HG02970 (cell line): ENCODE data around the gene IFRD2.
A peak's percentile ranks its signal among the peaks of the same experiment; 100 is the strongest.
"Not testable (repeated sequence)": the region's sequence is repeated elsewhere in the genome, so short reads cannot be mapped to it uniquely, and the experiment has no call there.

Experiments used
- ATAC-seq: cut with Tn5 transposase; IDR thresholded peaks from one replicate; pipeline ENCODE4 v1.9.1; 2021; ENCODE audit warnings: mild to moderate bottlenecking, moderate library complexity, moderate number of reproducible peaks; ENCODE audit not compliant: unreplicated experiment, low FRiP score

Gene IFRD2

DNA sequence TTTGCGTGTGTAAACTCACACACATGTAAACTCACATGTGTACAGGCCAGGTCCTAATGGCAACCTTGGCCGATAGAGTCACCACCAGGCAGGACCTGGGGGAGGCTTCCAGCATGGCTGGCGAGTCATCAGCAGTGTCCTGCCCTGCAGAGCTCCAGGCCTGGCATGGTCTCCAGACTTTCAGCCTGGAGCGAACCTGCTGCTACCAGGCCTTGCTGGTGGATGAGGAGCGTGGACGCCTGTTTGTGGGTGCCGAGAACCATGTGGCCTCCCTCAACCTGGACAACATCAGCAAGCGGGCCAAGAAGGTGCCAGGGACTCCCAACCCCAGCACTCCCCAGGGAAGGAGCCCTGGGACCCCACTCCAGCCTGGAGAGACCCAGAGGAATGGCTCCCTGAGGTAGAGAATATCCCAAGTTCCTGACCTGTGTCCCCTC is 22.2 kb downstream of the IFRD2 start:
- ATAC-seq: no peak

DNA sequence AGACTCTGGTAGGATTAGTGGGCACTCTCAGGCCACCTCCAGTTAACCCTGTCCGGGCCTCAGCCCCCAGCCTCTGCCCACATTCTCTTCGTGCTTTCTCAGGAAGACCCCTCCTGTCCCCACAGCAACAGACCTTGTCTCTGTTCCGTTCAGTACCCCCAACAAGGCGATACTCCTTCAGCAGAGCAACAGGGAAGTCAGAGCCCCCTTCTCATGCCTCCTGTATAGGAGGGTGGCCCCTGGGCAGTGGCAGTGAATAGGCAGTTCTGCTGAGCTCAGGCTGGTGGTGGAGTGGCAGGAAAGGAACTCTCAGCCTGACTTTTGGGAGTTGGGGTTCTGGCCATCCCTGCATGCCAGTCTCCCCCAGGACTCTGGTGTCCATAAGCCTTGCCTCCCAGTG is 22.8 kb downstream of the IFRD2 start:
- no peak for ATAC-seq

DNA sequence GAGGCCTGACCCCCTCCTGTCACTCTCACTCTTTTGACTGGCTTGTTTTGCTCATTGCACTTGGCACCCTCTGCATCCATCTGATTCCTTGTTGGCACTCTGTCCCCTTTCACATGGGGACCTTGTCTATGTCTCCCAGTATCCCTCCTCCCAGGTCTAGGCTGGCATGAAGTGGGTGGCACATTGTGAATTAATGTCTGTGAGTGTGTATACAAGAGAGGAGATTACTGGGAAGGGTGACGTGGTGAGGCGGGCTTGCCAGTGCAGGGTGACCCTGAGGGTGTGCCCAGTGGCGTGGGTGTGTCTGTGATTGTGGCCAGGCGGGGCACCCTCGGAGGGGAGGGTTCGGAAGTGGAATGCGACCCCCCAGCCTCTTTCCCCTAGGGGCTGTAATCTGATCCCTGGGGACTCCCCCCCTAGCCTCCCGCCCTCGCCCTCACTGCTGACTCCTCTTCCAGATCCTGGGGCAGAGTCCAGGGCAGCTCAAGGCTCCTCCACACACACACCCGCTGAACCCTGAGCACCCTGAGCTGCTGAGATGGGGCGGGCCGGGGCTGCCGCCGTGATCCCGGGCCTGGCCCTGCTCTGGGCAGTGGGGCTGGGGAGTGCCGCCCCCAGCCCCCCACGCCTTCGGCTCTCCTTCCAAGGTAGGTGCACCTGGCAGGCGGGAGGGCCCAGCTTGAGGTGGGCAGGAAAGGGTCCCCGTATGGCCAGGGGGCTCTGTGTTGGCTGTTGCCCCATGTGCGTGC is 23.4 kb downstream of the IFRD2 start, which contains the start of gene SEMA3B:
SEMA3B (plus strand) TSS at position 445 of the 749 bp plus-strand sequence; CDS start at position 539, 94 bp downstream.
- no peak for ATAC-seq

DNA sequence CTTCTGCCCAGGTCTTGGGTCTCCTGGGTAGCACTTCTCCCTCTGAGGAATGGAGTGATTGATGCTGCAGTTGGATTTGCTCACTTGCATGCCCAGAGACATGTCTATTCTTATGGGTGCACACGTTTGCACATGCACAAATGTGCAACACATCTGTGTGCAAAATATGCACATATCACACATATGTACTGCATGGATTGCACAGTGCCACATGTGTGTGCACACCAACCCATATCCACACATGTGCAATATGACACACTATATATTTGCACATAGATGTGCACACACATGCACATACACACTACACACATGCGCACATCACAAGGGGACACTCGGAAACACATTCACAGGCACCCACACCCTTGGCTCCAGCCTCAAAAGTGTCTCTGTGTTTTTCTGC is 24.0 kb downstream of the IFRD2 start:
- ATAC-seq: no peak

DNA sequence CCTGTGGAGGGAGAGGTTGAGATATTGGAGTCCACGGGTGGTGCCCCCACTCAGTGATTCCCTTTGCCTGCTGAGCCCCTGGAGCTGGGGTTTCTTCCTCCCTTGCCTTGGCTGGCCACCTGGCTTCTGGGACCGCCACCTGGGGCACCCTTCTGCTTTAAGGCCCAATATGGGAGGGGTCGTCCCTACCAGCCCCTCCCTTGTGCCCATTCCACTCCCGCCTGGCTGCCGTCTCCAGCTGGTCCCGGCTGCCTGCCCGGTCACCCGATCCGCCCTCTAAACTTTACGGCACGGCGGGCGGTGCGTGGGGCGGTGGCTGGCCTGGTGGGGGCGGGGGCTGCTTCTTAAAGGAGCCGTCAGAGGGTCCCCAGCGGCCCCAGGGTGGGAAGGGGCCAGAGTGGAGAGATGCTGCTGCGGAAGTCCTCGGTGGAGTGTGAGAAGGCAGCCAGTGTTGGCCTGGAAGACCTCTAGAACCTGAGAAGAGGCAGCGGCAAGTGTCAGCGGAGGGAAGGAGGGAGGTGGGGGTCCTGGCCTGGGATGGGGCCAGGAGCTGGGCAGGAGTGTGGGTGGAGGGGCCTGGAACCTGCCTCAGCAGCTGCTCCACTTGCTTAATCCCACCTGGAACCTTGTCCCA is 24.8 kb downstream of the IFRD2 start:
- no peak for ATAC-seq

DNA sequence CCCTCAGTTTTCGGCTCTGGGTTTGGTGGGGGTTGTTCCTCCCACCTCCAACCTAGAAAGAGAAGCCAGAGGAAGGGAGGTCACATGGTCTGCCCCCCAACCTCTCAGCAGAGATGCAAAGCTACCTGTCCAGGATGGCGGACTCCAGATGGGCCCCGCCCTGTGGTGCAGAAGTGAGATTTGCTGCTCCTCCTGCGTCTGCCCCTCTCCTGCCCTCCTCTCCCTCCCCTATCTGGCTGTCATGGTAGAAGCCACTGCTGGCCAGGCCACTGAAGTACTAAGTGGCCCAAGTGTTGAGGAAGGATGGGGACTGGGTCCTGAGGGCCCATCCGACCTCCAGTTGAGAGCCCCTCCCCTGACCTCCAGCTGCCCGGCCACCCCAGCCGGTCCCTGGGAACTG is 25.4 kb downstream of the IFRD2 start:
- ATAC-seq: no peak

DNA sequence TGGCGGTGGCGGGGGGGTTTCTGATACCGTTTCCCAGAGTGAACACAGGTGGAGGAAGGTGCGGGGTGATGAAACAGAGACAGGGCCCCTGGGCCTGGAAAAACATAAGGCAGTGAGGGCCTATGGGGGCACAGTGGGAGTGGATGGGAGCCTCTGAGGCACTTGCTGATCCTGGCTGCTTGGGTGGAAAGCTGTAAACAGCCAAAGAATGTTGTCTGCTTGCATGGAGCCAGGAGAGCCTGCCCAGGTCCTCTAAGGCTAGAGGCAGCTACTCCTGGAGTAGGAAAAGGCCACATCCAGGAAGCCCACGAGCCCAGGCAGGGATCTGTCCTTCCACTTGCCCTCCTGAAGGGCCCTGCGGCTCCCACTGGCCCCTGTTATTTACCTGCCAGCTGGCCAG is 26.2 kb downstream of the IFRD2 start:
- no peak for ATAC-seq

DNA sequence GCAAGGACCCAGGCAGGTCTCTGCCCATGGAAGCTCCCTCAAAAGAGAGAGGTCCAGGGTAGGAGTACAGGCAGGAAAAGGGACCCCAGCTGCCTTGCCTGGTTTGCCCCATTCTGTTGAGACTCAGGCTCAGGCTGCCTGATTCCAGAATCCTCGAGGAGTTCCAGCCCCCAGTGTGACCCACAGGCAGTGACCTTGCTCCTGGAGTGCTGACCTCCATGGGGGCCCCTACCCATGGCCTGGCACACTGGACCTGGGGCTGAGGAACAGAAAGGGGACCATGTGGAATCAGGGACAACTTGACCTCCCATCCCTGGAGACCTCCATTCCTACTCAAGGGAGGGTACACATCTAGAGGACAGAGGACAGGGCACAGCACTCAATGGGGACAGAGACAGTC is 26.7 kb downstream of the IFRD2 start:
- no peak for ATAC-seq

DNA sequence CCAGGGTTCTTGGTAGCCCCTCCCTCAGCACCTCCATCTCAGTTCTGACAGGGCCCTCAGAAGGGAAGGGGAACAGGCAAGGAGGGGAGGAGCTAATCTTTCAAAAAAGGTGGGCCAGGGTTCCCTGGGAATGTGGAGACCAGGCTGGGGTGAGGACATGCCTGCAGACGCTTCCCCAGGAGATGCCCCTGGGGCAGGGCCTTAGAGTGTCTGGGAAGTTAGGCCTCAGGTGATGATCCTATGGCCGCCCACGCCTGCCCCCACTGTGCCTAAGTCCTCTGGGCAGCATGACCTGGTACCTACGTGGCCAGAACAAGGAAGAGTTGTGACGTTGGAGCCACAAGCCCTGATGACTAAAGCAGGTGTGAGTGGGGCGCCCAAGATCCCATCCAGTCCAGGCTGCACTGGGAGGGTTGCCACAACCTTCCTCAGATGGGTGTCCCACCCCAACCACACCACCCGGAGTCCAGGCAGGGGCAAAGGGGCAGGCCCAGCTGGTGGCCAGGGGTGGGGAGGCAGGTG is 27.2 kb downstream of the IFRD2 start:
- ATAC-seq: no peak

DNA sequence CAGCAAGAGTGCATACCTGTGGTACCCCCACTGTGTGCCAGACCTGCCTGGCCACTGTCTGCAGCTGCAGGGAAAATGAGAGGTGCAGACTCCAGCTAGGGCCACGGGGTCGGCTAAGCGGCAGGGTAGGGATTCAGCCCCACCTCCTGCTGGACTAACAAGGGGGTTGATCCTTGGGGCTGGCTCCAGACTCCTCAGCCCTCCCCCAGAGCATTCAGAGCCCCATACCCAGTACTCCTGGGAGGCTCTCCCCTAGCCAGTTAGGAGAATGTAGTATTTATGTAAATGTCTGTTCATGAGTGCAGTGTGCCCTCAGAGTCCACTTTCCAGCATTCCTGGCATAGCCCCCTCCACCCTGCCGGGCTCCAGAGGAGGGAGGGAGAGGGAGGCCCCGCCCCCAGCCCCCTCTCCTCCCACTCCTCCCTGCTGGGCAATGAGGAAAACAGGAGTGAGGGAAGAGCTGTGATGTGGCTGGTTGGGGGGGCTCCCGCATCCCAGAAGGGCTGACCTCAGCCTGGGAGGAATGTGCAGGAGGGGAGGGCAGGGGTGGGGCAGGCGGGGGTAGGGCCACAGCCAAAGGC is 27.8 kb downstream of the IFRD2 start:
- no peak for ATAC-seq

DNA sequence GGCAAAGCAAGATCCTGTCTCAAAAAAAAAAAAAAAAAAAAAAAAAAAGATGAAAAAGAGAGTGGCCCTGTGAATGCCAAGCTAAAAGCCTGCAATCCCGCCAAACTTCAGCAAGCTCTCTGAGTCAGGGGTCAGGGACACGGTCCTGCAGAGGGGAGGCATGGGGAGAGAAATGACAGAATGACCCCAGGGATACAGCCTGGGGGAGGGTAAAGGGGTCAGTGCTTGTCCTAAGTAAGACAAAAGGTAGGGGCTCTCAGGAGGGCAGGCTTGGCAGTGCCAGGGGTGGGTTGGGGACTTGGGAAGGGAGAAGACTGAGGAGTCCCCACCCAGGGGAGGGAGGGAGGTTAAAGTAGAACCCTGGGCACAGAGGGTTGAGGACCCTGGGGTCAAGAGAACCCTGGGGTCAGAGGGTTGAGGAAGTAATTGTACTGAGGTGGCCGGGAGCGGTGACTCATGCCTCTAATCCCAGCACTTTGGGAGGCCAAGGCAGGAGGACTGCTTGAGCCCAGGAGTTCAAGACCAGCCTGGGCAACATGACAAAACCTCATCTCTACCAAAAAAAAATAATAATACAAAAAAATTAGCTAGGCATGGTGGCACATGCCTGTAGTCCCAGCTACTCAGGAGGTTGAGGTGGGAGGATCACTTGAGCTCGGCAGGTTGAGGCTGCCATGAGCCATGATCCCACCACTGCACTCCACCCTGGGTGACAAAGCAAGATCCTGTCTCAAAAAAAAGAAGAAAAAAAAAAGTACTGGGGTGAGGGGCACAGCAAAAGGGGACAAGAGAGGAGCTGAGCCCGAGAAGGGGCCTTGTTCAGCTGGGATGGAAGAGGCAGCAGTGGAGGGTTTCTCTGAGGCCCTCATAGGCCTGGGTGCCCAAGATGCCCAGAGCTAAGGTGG is 28.5 kb downstream of the IFRD2 start:
- ATAC-seq: no peak

DNA sequence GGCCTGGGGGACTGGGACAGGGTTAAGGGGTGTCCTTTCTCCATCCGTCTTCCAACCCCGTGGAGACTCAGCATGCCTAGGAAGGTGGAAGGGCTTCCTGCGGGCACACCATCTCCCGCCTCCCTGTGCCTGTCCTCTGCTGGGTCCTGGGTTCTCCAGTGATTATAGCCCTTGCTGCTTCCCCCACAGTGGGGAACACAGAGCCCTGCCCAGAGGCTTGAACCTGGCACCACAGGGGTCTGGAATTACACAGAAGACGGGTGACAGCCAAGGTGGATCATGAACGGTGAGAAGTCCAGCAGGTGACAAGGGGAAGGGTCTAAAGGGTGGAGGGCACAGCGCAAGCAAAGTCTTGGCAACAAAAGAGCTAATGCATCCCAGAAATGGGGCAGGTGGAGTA is 29.5 kb downstream of the IFRD2 start:
- ATAC-seq: no peak

DNA sequence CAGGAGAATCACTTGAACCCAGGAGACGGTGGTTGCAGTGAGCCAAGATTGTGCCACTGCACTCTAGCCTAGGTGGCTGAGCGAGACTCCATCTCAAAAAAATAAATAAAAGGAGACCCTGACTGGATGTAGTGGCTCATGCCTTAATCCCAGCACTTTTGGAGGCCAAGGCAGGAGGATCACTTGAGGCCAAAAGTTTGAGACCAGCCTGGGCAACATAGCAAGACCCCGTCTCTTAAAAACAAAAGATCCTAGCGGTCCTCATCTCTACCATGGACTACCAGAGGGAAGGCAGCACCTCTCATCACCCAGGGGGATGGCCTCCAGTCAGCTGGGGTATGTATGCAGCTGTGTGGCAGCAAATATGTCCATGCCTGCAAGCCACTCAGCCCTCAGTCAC is 30.0 kb downstream of the IFRD2 start:
- ATAC-seq: not testable (repeated sequence)

DNA sequence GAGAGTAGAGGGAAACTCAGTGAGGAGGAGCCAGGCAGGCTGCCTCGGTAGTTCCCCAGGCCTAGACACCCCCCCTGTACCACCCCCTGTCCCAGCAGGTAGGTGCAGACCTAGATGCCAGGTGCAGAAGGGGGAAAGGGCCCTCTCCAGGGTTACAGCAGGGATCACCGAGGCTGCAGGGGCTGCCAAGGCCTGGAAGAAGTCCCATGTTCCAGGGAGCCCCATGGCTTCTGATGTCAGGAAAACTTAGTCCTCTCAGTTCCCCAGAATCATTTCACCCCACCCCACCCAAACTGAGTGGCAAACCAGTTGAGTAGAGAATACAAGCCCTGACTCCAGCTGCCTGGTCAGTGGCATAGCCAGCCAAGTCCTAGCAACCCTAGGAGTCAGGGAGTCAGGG is 30.7 kb downstream of the IFRD2 start:
- no peak for ATAC-seq

DNA sequence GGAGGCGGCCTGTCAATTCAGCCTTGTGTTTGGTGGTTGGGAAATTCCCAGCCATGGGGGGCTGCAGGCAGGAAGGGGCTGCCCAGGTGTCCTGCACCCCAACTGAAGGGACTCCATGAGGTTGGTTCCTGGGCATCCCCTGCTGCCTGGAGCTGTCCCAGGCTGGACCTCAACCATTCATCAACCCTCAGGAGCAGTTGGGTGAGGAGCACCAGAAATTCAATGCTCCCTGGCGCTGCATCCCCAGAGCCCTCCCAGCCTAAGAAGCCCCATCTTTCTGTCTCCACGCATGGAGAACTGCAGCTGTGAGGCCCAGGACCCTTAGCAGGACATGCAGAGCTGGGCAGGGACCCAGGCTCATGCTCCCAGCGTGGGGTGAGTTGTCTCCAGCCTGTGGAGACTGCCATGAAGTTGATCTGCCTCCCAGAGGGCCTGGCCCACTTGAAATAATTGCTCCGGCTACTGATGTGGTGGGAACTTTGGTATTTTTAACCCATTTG is 31.2 kb downstream of the IFRD2 start:
- ATAC-seq: no peak

DNA sequence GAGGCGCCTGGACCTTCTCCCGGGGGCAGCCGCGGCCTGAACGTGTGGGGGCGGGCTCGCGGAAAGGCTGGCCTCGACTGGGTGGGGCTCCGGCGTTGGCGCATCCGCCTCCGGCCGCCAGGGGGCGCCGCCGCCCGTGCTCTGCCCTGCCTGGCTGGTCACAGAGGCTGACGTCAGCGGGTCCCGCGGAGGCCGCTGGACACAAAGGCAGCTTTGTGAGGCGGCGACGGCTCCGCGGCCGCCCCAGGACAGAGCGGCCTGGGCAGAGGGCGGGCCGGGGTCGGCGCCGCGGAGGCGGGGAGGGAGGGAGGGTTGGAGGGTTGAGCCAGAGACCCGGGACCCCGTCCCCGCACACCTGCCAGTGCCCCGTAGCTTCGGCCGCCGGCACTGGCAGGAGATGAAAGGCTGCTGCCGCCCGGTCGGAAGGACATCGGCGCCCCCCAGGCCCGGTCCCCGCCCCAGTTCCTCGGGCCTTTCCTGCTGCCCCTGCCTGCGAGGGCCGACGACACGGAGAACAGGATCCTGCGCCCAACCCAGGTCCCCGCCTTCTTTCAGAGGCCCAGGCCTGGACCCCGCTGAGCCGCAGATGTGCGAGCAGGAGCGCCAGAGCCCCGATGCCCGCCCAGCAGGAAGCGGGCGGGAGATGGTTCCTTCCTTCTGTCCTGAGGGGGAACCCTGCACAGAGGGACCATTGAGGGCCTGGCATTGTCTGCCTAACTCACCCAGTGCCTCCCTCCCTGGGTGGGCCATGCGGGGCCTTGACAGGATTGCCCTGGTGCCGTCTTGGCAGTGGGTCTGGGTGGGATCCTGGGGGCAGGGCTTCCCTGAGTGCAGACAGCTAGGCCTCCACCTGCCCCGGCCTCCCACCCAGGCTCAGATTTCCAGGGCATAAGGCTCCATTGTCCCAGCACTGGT is 31.9 kb downstream of the IFRD2 start:
- ATAC-seq: peak; percentile 81

DNA sequence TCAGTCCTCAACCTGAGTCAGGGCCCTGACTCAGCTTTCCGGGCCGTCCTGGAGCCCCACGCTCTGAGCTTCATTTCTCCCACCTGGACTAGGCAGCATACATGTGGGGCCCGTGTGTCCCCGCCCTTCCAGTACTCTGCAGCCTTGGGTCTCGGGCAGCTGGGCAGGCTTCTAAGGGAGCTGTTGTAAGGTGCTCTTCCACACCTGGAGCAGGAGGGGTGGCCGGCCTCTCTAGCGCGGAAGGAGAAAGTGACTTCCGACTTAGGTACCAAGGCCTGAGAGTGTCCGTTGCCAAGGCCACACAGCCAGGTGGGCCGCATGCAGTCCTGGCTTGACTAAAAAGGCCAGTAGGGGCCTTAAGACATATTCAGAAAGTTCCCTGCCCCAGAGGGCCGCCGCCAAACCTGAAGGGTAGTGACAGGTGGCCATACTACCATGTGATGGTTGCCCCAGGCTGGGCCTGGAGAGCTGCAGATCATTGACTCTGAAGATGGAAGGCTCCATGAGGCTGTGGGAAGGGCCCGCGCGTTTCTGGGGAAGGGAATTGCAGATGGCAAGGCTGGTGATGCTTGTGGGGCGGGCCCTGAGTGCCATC is 32.7 kb downstream of the IFRD2 start:
- peak; percentile 21 for ATAC-seq

DNA sequence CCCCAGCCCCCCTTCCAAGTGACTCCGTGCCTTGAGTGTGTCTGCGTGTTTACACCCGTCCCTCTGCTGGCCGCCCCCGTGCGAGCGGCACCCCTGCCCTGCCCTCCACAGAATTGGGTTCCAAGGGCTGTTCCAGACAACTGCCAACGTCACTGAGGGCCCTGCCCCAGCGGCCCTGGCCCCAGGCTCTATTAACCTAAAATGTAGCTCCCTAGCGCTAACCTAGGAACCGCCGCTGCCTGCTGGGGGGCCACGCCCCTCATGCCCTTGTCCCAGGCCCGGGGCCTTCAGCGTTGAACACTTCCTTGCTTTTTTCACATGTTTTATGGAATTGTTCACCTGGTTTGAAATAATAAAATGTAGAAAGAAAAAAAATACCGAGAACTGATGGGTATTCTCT is 33.2 kb downstream of the IFRD2 start:
- no peak for ATAC-seq
